Measurements from ENCODE around the gene ERC2. TPM values are rescaled to one million over a fixed set of nuclear protein-coding genes. Genes with fewer than 3 reads are reported as not detected.

The ERC2 gene
- total RNA-seq, 2 donors from 2014 or later, result 16.1 to 22.8 TPM

- Mint-ChIP-seq H3K36me3 (ENCODE audit: low read depth) (no peaks in the 10 kb centered on the region), H3K9me3 (no peaks in the 10 kb centered on the region), H3K4me1 (peaks cover 32% of the 10 kb centered on the region), H3K27ac (no peak overlapping the region), H3K27me3 (ENCODE audit: insufficient read depth) (peaks cover 4% of the 10 kb centered on the region), H3K4me3 (no peak overlapping the region)
- TF ChIP-seq CTCF (conservative IDR thresholded peaks at IDR 0.05), result no peak
- no peak for DNase-seq
- 94 to 100% methylated on average over 1 to 2 of the region's 2 CpGs for WGBS, 2 experiments (ENCODE audit: insufficient coverage in 1 of 2, insufficient read length in 1 of 2)
- Histone ChIP-seq H3K4me1 (ENCODE audit: control insufficient read depth, insufficient read depth, low read length) (peaks cover 3% of the 10 kb centered on the region), H3K27me3 (ENCODE audit: control insufficient read depth, insufficient read depth, low read length, poor library complexity, severe bottlenecking) (no peaks in the 10 kb centered on the region), H3K4me3 (ENCODE audit: low read length) (no peak overlapping the region), H3K9me3 (ENCODE audit: control insufficient read depth, low read length) (no peaks in the 10 kb centered on the region), H3K36me3 (ENCODE audit: control insufficient read depth, insufficient read depth, low read length) (no peaks in the 10 kb centered on the region), H3K9ac (ENCODE audit: extremely low read depth, low read length, poor library complexity, severe bottlenecking) (no peak overlapping the region), H3K27ac (ENCODE audit: low read depth, low read length) (no peak overlapping the region)
These were observed 895.5 kb downstream of the ERC2 start for GRCh38 chr3:55572816-55573215.

DNA sequence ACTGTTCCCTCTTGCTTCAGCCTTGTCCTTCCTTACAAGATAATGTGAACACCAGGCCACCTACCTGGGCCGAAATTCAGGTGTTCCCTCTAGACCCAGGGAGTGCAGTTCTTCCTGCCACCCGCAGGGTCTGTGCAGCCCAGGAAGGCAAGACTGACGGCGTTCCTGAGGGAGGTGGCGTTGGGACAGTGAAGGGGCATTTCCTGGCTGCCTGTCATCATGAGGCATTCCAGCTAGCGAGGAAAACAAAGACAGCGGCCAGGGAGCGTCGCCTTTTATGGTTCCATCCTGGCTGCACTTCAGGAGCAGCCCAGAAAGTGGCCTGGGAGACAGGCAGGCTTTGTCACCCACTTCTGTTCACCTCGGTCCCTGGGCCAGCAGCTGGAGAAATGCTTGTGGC, 896.4 kb downstream of the ERC2 start:
- H3K27me3 Mint-ChIP-seq (ENCODE audit: insufficient read depth), result peaks cover 10% of the 10 kb centered on the region
- peak; percentile 75 for TF ChIP-seq CTCF (conservative IDR thresholded peaks at IDR 0.05)
- H3K4me1 ChIP-seq (ENCODE audit: control insufficient read depth, insufficient read depth, low read length), result peaks cover 3% of the 10 kb centered on the region
- no peaks in the 10 kb centered on the region for H3K36me3 ChIP-seq (ENCODE audit: control insufficient read depth, insufficient read depth, low read length)
- H3K27me3 ChIP-seq (ENCODE audit: control insufficient read depth, insufficient read depth, low read length, poor library complexity, severe bottlenecking), result no peaks in the 10 kb centered on the region
- H3K9me3 ChIP-seq (ENCODE audit: control insufficient read depth, low read length), result no peaks in the 10 kb centered on the region
- WGBS, 2 experiments (ENCODE audit: insufficient coverage in 1 of 2, insufficient read length in 1 of 2), result 32 to 41% methylated on average over 5 to 10 of the region's 10 CpGs
- no peak overlapping the region for H3K27ac ChIP-seq (ENCODE audit: low read depth, low read length)
- no peak overlapping the region for H3K9ac ChIP-seq (ENCODE audit: extremely low read depth, low read length, poor library complexity, severe bottlenecking)
- H3K4me3 Mint-ChIP-seq, result no peak overlapping the region
- H3K4me1 Mint-ChIP-seq, result peaks cover 32% of the 10 kb centered on the region
- DNase-seq, result peak; percentile 94
- H3K4me3 ChIP-seq (ENCODE audit: low read length), result no peak overlapping the region
- H3K9me3 Mint-ChIP-seq, result no peaks in the 10 kb centered on the region
- H3K27ac Mint-ChIP-seq, result peak overlapping the region; percentile 84
- H3K36me3 Mint-ChIP-seq (ENCODE audit: low read depth), result no peaks in the 10 kb centered on the region

DNA sequence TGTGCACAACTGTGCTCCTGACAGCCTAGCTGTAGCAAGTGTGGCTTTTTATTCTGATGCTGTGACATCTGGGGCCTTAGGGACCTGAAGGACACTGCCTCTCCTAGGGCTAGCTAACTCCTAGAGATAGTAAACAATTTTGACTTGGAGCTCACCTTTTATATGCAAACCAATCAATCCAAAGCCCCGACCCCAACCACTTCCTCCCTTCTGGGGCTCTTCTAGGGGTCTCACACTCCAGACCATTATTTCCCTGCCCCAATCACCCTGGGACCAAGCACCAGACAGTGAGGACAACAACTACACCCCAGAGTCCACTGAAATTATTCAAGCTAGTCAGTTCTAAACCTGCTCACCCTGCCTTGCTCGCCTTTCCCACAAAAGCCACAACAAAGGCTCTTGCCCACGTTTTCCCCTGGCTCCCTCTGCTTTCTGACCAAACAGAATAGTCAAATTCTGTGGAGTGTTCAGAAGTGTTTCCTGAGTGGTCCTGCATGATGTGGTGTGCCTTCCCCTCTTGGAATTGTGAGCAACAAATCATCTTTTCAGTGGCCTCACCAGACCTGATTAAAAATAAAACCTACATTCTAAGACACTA, 897.0 kb downstream of the ERC2 start:
- no peak overlapping the region for H3K4me3 Mint-ChIP-seq
- H3K36me3 Mint-ChIP-seq (ENCODE audit: low read depth), result no peaks in the 10 kb centered on the region
- no peak overlapping the region for H3K9ac ChIP-seq (ENCODE audit: extremely low read depth, low read length, poor library complexity, severe bottlenecking)
- H3K9me3 ChIP-seq (ENCODE audit: control insufficient read depth, low read length), result no peaks in the 10 kb centered on the region
- H3K27ac ChIP-seq (ENCODE audit: low read depth, low read length), result no peak overlapping the region
- TF ChIP-seq CTCF (conservative IDR thresholded peaks at IDR 0.05), result no peak
- peaks cover 32% of the 10 kb centered on the region for H3K4me1 Mint-ChIP-seq
- 46 to 50% methylated on average over 1 to 3 of the region's 3 CpGs for WGBS, 2 experiments (ENCODE audit: insufficient coverage in 1 of 2, insufficient read length in 1 of 2)
- H3K4me1 ChIP-seq (ENCODE audit: control insufficient read depth, insufficient read depth, low read length), result peaks cover 3% of the 10 kb centered on the region
- H3K27ac Mint-ChIP-seq, result peak overlapping the region; percentile 84
- H3K27me3 Mint-ChIP-seq (ENCODE audit: insufficient read depth), result peaks cover 10% of the 10 kb centered on the region
- no peaks in the 10 kb centered on the region for H3K9me3 Mint-ChIP-seq
- no peaks in the 10 kb centered on the region for H3K27me3 ChIP-seq (ENCODE audit: control insufficient read depth, insufficient read depth, low read length, poor library complexity, severe bottlenecking)
- no peaks in the 10 kb centered on the region for H3K36me3 ChIP-seq (ENCODE audit: control insufficient read depth, insufficient read depth, low read length)
- no peak overlapping the region for H3K4me3 ChIP-seq (ENCODE audit: low read length)
- DNase-seq, result peak; percentile 63
